ENCODE data around the gene JAK1. TPM values are rescaled to one million over a fixed set of nuclear protein-coding genes. Genes with fewer than 3 reads are reported as not detected.

JAK1 gene
- total and polyA plus RNA-seq, 9 of the 15 experiments (the other 6 are each of a cell fraction or from before 2014, with no cell fraction given), result 9.7 to 44.1 (median 42.5) TPM

DNA sequence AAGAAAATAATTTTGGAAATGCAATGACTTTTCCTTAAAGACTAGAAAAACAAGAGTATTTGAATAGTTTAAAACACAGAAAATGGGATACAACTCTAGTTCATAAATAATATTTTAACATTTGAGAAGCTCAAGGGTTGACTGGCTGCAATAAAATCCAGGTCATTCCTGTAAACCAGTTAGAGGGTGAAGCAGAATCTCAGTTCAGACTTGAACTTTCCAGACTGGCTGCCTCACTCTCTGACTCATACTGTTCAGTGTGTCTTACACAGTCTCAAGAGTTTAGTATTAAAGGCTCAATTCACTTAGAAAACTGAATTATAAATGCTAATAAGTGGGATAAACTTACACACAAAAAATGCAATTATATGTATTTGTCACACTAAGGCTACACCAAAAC, 131.6 kb downstream of the JAK1 start (continued):
- no peak for TF ChIP-seq CHD1 (IDR thresholded peaks at IDR 0.05; ENCODE audit: low read length)
- TF ChIP-seq, protein P1, sequence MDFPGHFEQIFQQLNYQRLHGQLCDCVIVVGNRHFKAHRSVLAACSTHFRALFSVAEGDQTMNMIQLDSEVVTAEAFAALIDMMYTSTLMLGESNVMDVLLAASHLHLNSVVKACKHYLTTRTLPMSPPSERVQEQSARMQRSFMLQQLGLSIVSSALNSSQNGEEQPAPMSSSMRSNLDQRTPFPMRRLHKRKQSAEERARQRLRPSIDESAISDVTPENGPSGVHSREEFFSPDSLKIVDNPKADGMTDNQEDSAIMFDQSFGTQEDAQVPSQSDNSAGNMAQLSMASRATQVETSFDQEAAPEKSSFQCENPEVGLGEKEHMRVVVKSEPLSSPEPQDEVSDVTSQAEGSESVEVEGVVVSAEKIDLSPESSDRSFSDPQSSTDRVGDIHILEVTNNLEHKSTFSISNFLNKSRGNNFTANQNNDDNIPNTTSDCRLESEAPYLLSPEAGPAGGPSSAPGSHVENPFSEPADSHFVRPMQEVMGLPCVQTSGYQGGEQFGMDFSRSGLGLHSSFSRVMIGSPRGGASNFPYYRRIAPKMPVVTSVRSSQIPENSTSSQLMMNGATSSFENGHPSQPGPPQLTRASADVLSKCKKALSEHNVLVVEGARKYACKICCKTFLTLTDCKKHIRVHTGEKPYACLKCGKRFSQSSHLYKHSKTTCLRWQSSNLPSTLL (IDR thresholded peaks at IDR 0.05), result no peak

DNA sequence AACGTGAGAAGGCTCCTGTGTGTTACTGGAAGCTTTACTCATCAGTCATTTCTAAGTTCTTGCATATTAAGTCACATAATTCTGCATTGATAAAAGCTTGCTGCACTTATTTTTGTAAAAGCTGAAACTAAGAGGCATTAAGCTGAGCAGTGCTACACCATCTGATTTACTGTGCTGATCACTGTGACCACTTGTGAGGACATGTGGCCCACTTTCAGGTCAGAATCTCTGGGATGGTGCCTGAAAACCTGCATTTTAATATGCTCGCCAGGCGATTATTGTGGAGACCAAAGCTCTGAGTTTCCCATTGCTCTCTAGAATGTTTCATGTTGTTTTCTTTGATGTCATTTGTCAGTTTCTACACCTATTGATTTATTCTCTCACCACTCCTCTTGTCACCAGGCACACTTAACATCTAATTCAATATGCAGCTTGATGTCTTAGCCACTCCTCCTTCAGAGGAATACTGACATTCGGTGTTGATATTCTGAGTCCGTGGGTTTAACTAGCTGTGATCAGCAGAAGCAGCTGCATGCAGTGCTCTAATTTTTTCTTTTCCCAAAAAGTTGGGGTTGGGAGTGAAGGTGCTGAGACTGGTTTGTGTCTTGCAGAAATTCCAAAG, 136.2 kb downstream of the JAK1 start:
- 0 out of 2 replicates have a peak, but pooled peaks cover 3% of the 10 kb centered on the region for H4K20me1 ChIP-seq (replicated peaks; ENCODE audit: control insufficient read depth, insufficient read depth, low read length)
- 33% methylated on average over 5 of the region's 5 CpGs for WGBS (ENCODE audit: insufficient coverage, low coverage, missing lambda C conversion rate)
- no peaks in the 10 kb centered on the region for H3K27me3 ChIP-seq (ENCODE audit: control insufficient read depth in 2 of 2, insufficient read depth in 2 of 2, low read length in 2 of 2)
- no TSS peak for BruUV-seq (replicated peaks)
- TF ChIP-seq FOXP1 (CRISPR knock-in tag; IDR thresholded peaks at IDR 0.05) (no peak), GABPB1 (CRISPR knock-in tag; IDR thresholded peaks at IDR 0.05) (no peak), ZNF431 (CRISPR knock-in tag; IDR thresholded peaks at IDR 0.05) (no peak), SIN3B (IDR thresholded peaks at IDR 0.05; ENCODE audit: low read depth) (no peak), YY1 (IDR thresholded peaks at IDR 0.05; ENCODE audit: borderline replicate concordance in 1 of 3, control insufficient read depth in 1 of 3, extremely low read depth in 1 of 3, insufficient read depth in 3 of 3, insufficient read length in 1 of 3, insufficient replicate concordance in 2 of 3, low read depth in 1 of 3, low read length in 2 of 3) (no peak), SREBF1 (IDR thresholded peaks at IDR 0.05; ENCODE audit: borderline replicate concordance, low read depth, low read length) (no peak), KLF10 (CRISPR knock-in tag; IDR thresholded peaks at IDR 0.05) (no peak), ZFX (CRISPR knock-in tag; IDR thresholded peaks at IDR 0.05) (no peak), MECOM (CRISPR knock-in tag; IDR thresholded peaks at IDR 0.05) (no peak)
- in situ Hi-C loops (cut with MboI), result no loop called here
- FAIRE-seq (no peak), ATAC-seq (no peak; the same call in 2 of the 3 replicates), DNase-seq (ENCODE audit: extremely low read depth in 1 of 4, low spot score in 3 of 4) (no peak)
- H3K36me3 ChIP-seq (ENCODE audit: control insufficient read depth, insufficient read depth, low read length), result peaks cover 28% of the 10 kb centered on the region; the same call in 2 of the 3 replicates
- POLR2A ChIA-PET, result no interaction called here
- H3K27ac ChIP-seq (ENCODE audit: extremely low read depth, low read depth, low read length), result no peak overlapping the region
- no peak overlapping the region for H2AFZ ChIP-seq (ENCODE audit: low read depth, low read length)
- no peaks in the 10 kb centered on the region for H3K79me2 ChIP-seq (ENCODE audit: control insufficient read depth, insufficient read depth, low read length)
- no peak overlapping the region for H3K9ac ChIP-seq (ENCODE audit: insufficient read depth in 1 of 2, low read depth in 2 of 2, low read length in 2 of 2)
- H3K9me3 ChIP-seq (replicated peaks; ENCODE audit: control insufficient read depth, insufficient read depth, low read depth, low read length), result no peaks in the 10 kb centered on the region
- H3K9me1 ChIP-seq (ENCODE audit: control insufficient read depth, insufficient read depth, low read length), result no peaks in the 10 kb centered on the region
- no peak overlapping the region for H3K4me2 ChIP-seq (ENCODE audit: insufficient read depth, low read length)
- CTCF ChIA-PET (ENCODE audit: low intra/inter-chr PET ratio), result interaction anchor here (0.7 kb wide), 1 partner anchor 247 kb away, joined by 3 read pairs; no protein-coding TSS in a partner anchor
- intact Hi-C loops (cut with micrococcal nuclease), result no loop called here
- H3K4me1 ChIP-seq (replicated peaks in 1 of 2; ENCODE audit: control insufficient read depth in 2 of 2, insufficient read depth in 2 of 2, low read length in 2 of 2), result no peaks in the 10 kb centered on the region
- no peak overlapping the region for H3K4me3 ChIP-seq

Measured in K562 (cell line).